Smooth muscle cell (in vitro differentiated cells): Measurements from ENCODE around the gene SOCS6. TPM values are rescaled to one million over a fixed set of nuclear protein-coding genes. Genes with fewer than 3 reads are reported as not detected.
"Not testable (repeated sequence)": the region's sequence is repeated elsewhere in the genome, so short reads cannot be mapped to it uniquely, and the experiment has no call there.

Experiments used
- DNase-seq: peaks from one replicate; lab custom pipeline; 2025; ENCODE audit not compliant: unreplicated experiment; lab: John Stamatoyannopoulos, UW
- H2AFZ ChIP-seq: fragments of 200-600 bp; sonication (generic); 2 replicates; pipeline ENCODE4 v1.6.0; 2016; ENCODE audit warnings: antibody characterized with exemption, low read depth, mild to moderate bottlenecking
- H3F3A ChIP-seq: fragments of 200-600 bp; sonication (generic); 2 replicates; pipeline ENCODE4 v1.6.0; 2017; ENCODE audit warnings: antibody characterized with exemption, low read depth
- H3K27ac ChIP-seq: fragments of 200-600 bp; sonication (generic); 2 replicates; pipeline ENCODE4 v1.5.1; 2016; ENCODE audit warnings: low read depth, mild to moderate bottlenecking
- H3K27me3 ChIP-seq: fragments of 200-600 bp; sonication (generic); 2 replicates; pipeline ENCODE4 v1.6.1; 2016; ENCODE audit warnings: low read depth, mild to moderate bottlenecking
- H3K36me3 ChIP-seq: fragments of 200-600 bp; sonication (generic); 2 replicates; pipeline ENCODE4 v1.5.1; 2016; ENCODE audit warnings: low read depth
- H3K4me1 ChIP-seq: fragments of 200-600 bp; sonication (generic); 2 replicates; pipeline ENCODE4 v1.5.1; 2016; ENCODE audit warnings: low read depth
- H3K4me2 ChIP-seq: fragments of 200-600 bp; sonication (generic); 2 replicates; pipeline ENCODE4 v1.6.0; 2016; ENCODE audit warnings: mild to moderate bottlenecking
- H3K4me3 ChIP-seq: fragments of 200-600 bp; sonication (generic); 2 replicates; pipeline ENCODE4 v1.5.1; 2016; ENCODE audit warnings: mild to moderate bottlenecking
- H3K79me2 ChIP-seq: fragments of 200-600 bp; sonication (generic); 2 replicates; pipeline ENCODE4 v1.6.0; 2016; ENCODE audit warnings: low read depth, mild to moderate bottlenecking
- H3K9ac ChIP-seq: fragments of 200-600 bp; sonication (generic); 2 replicates; pipeline ENCODE4 v1.6.0; 2016; ENCODE audit warnings: low read depth
- H3K9me3 ChIP-seq: fragments of 200-600 bp; sonication (generic); replicated peaks from 2 replicates; pipeline ENCODE4 v1.5.1; 2016; ENCODE audit warnings: low read depth
- H4K20me1 ChIP-seq: fragments of 200-600 bp; sonication (generic); 2 replicates; pipeline ENCODE4 v1.6.0; 2016; ENCODE audit warnings: low read depth
- CTCF ChIP-seq: fragments of 200-600 bp; sonication (generic); IDR thresholded peaks from 2 replicates; pipeline ENCODE4 v1.5.1; 2017; ENCODE audit warnings: borderline replicate concordance, mild to moderate bottlenecking, antibody characterized with exemption; ENCODE audit not compliant: insufficient read depth, poor library complexity, severe bottlenecking
- WGBS: methylation state at CpG from one replicate; pipeline ENCODE4 v1.1.7; 2016; ENCODE audit warnings: low lambda C conversion rate; 5-methylcytosine and 5-hydroxymethylcytosine counted together
- polyA plus RNA-seq: library from polyadenylated mRNA; unstranded; fragments of >200 nt; fragmentation: Nextera tagmentation; extraction: Ambion mirVana; gene quantifications from 2 replicates; pipeline ENCODE4 v1.2.1, GENCODE V29; 2016
- total RNA-seq: library from RNA; depleted of rRNA; stranded (reverse); fragments of >200 nt; gene quantifications from 2 replicates; pipeline ENCODE4 v1.2.3, GENCODE V29; 2014

Gene SOCS6
- total and polyA plus RNA-seq, 2 experiments from 2014 or later = 8.5 to 38.0 TPM

DNA sequence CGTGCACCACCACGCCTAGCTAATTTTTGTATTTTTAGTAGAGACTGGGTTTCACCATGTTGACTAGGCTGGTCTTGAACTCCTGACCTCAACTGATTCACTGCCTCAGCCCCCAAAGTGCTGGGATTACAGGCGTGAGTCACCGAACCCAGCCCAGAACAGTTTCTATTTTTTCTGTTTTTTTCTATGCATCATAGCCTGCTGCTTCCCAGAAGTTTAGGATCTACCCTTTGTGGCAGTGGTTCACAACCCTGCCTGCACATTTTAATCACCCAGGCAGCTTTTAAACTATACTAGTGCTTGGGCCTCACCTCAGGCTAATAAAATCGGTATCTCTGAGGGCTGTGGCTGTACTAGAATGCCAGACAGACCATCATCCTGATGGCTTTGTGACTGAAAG is 39.7 kb upstream of the SOCS6 start:
- Histone ChIP-seq H3K27ac (no peak overlapping the region), H4K20me1 (no peaks in the 10 kb centered on the region), H3K4me1 (no peaks in the 10 kb centered on the region), H3K9ac (no peak overlapping the region), H3K4me2 (no peak overlapping the region), H2AFZ (no peak overlapping the region), H3K79me2 (no peaks in the 10 kb centered on the region), H3K27me3 (no peaks in the 10 kb centered on the region), H3K36me3 (no peaks in the 10 kb centered on the region), H3K9me3 (no peaks in the 10 kb centered on the region), H3F3A (no peaks in the 10 kb centered on the region), H3K4me3 (no peak overlapping the region)
- no peak for DNase-seq
- 71% methylated on average over 5 of the region's 5 CpGs for WGBS
- TF ChIP-seq CTCF = no peak

DNA sequence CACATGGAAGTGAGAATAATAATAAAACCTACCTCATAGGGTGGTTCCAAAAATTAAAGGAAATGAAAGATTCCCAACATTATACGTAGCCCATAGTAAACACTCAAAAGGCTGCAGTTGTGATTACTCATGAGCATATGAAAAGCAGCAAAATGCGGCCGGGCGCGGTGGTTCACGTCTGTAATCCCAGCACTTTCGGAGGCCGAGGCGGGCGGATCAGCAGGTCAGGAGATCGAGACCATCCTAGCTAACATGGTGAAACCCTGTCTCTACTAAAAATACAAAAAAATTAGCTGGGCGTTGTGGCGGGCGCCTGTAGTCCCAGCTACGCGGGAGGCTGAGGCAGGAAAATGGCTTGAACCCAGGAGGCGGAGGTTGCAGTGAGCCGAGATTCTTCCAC is 39.0 kb upstream of the SOCS6 start:
- not testable (repeated sequence) for H3K79me2 ChIP-seq, H3K9me3 ChIP-seq, H4K20me1 ChIP-seq, H3K4me1 ChIP-seq, H2AFZ ChIP-seq, H3K4me3 ChIP-seq, H3K9ac ChIP-seq, DNase-seq, H3F3A ChIP-seq, H3K36me3 ChIP-seq, H3K27ac ChIP-seq, H3K27me3 ChIP-seq, H3K4me2 ChIP-seq
- 96% methylated on average over 18 of the region's 18 CpGs for WGBS

DNA sequence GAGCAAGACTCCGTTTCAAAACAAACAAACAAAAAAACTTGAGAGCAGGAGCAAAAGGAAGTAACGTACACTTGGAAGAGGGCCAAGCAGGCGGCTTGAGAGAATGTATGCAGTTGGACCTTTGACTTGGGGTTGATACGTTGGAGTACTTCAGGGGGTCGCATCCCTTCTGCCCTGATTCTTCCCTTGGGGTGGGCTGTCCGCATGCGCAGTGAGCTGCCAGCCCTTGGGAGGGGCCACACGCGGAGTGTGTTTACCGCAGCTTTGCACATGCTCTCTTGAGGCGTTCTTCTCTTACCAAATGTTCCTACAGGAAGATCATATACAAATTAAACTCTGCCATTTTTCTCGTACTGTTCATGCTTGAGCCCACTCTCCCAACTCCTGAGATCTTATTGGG is 38.1 kb upstream of the SOCS6 start:
- H3K9ac ChIP-seq = no peak overlapping the region
- no peaks in the 10 kb centered on the region for H3K4me1 ChIP-seq
- H3K4me3 ChIP-seq = no peak overlapping the region
- no peak overlapping the region for H2AFZ ChIP-seq
- H3K9me3 ChIP-seq = no peaks in the 10 kb centered on the region
- H3K79me2 ChIP-seq = no peaks in the 10 kb centered on the region
- TF ChIP-seq CTCF = no peak
- H4K20me1 ChIP-seq = no peaks in the 10 kb centered on the region
- H3K36me3 ChIP-seq = no peaks in the 10 kb centered on the region
- no peaks in the 10 kb centered on the region for H3K27me3 ChIP-seq
- no peak for DNase-seq
- 97% methylated on average over 12 of the region's 12 CpGs for WGBS
- no peak overlapping the region for H3K4me2 ChIP-seq
- no peaks in the 10 kb centered on the region for H3F3A ChIP-seq
- H3K27ac ChIP-seq = no peak overlapping the region

- no peaks in the 10 kb centered on the region for H3K9me3 ChIP-seq
- no peaks in the 10 kb centered on the region for H3K27me3 ChIP-seq
- H3K4me3 ChIP-seq = no peak overlapping the region
- WGBS = 93% methylated on average over 5 of the region's 5 CpGs
- no peak overlapping the region for H3K27ac ChIP-seq
- no peak for DNase-seq
- no peaks in the 10 kb centered on the region for H3K4me1 ChIP-seq
- H3K36me3 ChIP-seq = no peaks in the 10 kb centered on the region
- H2AFZ ChIP-seq = no peak overlapping the region
- no peaks in the 10 kb centered on the region for H3K79me2 ChIP-seq
- H3K4me2 ChIP-seq = no peak overlapping the region
- H4K20me1 ChIP-seq = no peaks in the 10 kb centered on the region
- no peaks in the 10 kb centered on the region for H3F3A ChIP-seq
- no peak overlapping the region for H3K9ac ChIP-seq
- no peak for TF ChIP-seq CTCF
Observed at GRCh38 chr18:70256184-70256583, 32.7 kb upstream of the SOCS6 start.
